K562 (cell line): ENCODE results near the gene ARF1. TPM values are rescaled to one million over a fixed set of nuclear protein-coding genes. Genes with fewer than 3 reads are reported as not detected.

ENCODE experiments used
- ATAC-seq: fragments of 200-7000 bp; cut with Tn5 transposase; 3 replicates; pipeline ENCODE4 v1.9.1; 2020; ENCODE audit warnings: moderate library complexity
- BruUV-seq: library from RNA; stranded (reverse); fragments of 400-500 nt; replicated peaks from 2 replicates; lab custom pipeline; 2021; lab: Mats Ljungman, UMichigan
- CTCF ChIA-PET: fragments of 300-600 bp; formaldehyde crosslinking; extraction: SDS; loops from one replicate; lab custom pipeline; 2021; ENCODE audit warnings: low intra/inter-chr PET ratio; lab: Yijun Ruan, JAX
- POLR2A ChIA-PET: fragments of 300-600, 350-650 bp; sonication (Branson Sonifier 250); formaldehyde crosslinking; extraction: SDS; loops from one replicate; lab custom pipeline; 2021; ENCODE audit warnings: antibody characterized with exemption, inconsistent platforms; lab: Yijun Ruan, JAX
- DNase-seq, 4 experiments: peaks; one replicate each; pipeline versions ENCODE4 v3.0.0 to v3.0.0-alpha.2; 2011 to 2018; ENCODE audit warnings: low spot score in 3 of 4, mixed read lengths in 3 of 4; ENCODE audit errors: extremely low read depth in 1 of 4
- FAIRE-seq: peaks from 2 replicates; lab custom pipeline; 2011; peaks lifted over from hg19 to GRCh38; lab: Jason Lieb, UNC
- H2AFZ ChIP-seq: 2 replicates; pipeline ENCODE4 v1.6.0; 2011; ENCODE audit warnings: low read depth, low read length, control low read depth, inconsistent platforms
- H3K27ac ChIP-seq: fragments of 200-600 bp; 3 replicates; pipeline ENCODE4 v1.8.0; 2011; ENCODE audit warnings: low read depth, mild to moderate bottlenecking, control low read depth, inconsistent platforms, low read length, moderate library complexity, mixed read lengths; ENCODE audit errors: extremely low read depth
- H3K27me3 ChIP-seq, 2 experiments: fragments of 300-600 bp in 1 of 2; 2 replicates in 1 of 2; 3 replicates in 1 of 2; pipeline versions ENCODE4 v1.6.0 to v1.8.0; 2011; ENCODE audit warnings: inconsistent platforms in 2 of 2, low read length in 2 of 2, mild to moderate bottlenecking in 1 of 2, mixed read lengths in 1 of 2, moderate library complexity in 1 of 2; ENCODE audit not compliant: control insufficient read depth in 2 of 2, insufficient read depth in 2 of 2
- H3K36me3 ChIP-seq: fragments of 300-600 bp; 3 replicates; pipeline ENCODE4 v1.8.0; 2011; ENCODE audit warnings: mild to moderate bottlenecking, low read length, inconsistent platforms; ENCODE audit not compliant: control insufficient read depth, insufficient read depth
- H3K4me1 ChIP-seq, 2 experiments: fragments of 200-600 bp in 1 of 2; replicated peaks in 1 of 2; 2 replicates in 1 of 2; 3 replicates in 1 of 2; pipeline versions ENCODE4 v1.5.1 to v1.8.0; 2011; ENCODE audit warnings: inconsistent platforms in 2 of 2, low read length in 2 of 2, mild to moderate bottlenecking in 1 of 2, mixed read lengths in 1 of 2, moderate library complexity in 1 of 2; ENCODE audit not compliant: control insufficient read depth in 2 of 2, insufficient read depth in 2 of 2
- H3K4me2 ChIP-seq: 2 replicates; pipeline ENCODE4 v1.6.1; 2011; ENCODE audit warnings: low read length, control low read depth, inconsistent platforms, mixed read lengths; ENCODE audit not compliant: insufficient read depth
- H3K4me3 ChIP-seq: fragments of 200-600 bp; sonication (generic), shearing (Covaris generic); 2 replicates; pipeline ENCODE4 v1.5.1; 2016; ENCODE audit warnings: control low read depth, inconsistent platforms
- H3K79me2 ChIP-seq: fragments of 200-600 bp; 3 replicates; pipeline ENCODE4 v1.8.0; 2011; ENCODE audit warnings: low read length, inconsistent platforms; ENCODE audit not compliant: control insufficient read depth, insufficient read depth
- H3K9ac ChIP-seq, 2 experiments: 2 replicates each; pipeline versions ENCODE4 v1.6.0 to v1.6.1; 2011; ENCODE audit warnings: low read depth in 2 of 2, low read length in 2 of 2, control low read depth in 1 of 2, inconsistent platforms in 1 of 2, mild to moderate bottlenecking in 1 of 2, mixed read lengths in 1 of 2; ENCODE audit not compliant: insufficient read depth in 1 of 2
- H3K9me1 ChIP-seq: one replicate; pipeline ENCODE4 v1.6.0; 2011; ENCODE audit warnings: inconsistent platforms, mild to moderate bottlenecking, low read length, moderate library complexity; ENCODE audit not compliant: control insufficient read depth, insufficient read depth
- H3K9me3 ChIP-seq: replicated peaks from 2 replicates; pipeline ENCODE4 v1.5.1; 2011; ENCODE audit warnings: low read depth, low read length, inconsistent platforms; ENCODE audit not compliant: control insufficient read depth, insufficient read depth
- H4K20me1 ChIP-seq: replicated peaks from 2 replicates; pipeline ENCODE4 v1.6.1; 2011; ENCODE audit warnings: low read length, inconsistent platforms, mixed read lengths; ENCODE audit not compliant: control insufficient read depth, insufficient read depth
- C11orf30 ChIP-seq: fragments of 450-650 bp; IDR thresholded peaks from 2 replicates; pipeline ENCODE4 v1.6.1; 2016; ENCODE audit warnings: low read depth, mild to moderate bottlenecking
- ELF4 ChIP-seq: fragments of 450-650 bp; formaldehyde crosslinking; IDR thresholded peaks from 2 replicates; pipeline ENCODE4 v1.4.0; 2022; ENCODE audit warnings: missing genetic modification characterization
- FOSL1 ChIP-seq: fragments of 200-800 bp; sonication (Bioruptor generic); conservative IDR thresholded peaks from 2 replicates; pipeline ENCODE4 v1.6.1; 2016; ENCODE audit warnings: missing genetic modification characterization, missing compliant biosample characterization
- GTF2A2 ChIP-seq: IDR thresholded peaks from 2 replicates; pipeline ENCODE4 v1.6.1; 2016; ENCODE audit warnings: mild to moderate bottlenecking, missing genetic modification characterization, missing compliant biosample characterization
- MCM5 ChIP-seq: fragments of 450-650 bp; IDR thresholded peaks from 2 replicates; pipeline ENCODE4 v1.6.1; 2016; ENCODE audit warnings: low read depth
- NKRF ChIP-seq: fragments of 450-650 bp; IDR thresholded peaks from 2 replicates; pipeline ENCODE4 v1.6.1; 2016; ENCODE audit warnings: borderline replicate concordance
- POLR2AphosphoS5 ChIP-seq: IDR thresholded peaks from 2 replicates; pipeline ENCODE4 v1.6.1; 2011; ENCODE audit warnings: mild to moderate bottlenecking, low read depth, low read length, moderate library complexity; ENCODE audit not compliant: control insufficient read depth, insufficient read depth
- RBBP5 ChIP-seq: fragments of 200-600 bp; sonication (generic); IDR thresholded peaks from 2 replicates; pipeline ENCODE4 v1.6.1; 2012; ENCODE audit warnings: borderline replicate concordance, mild to moderate bottlenecking, low read length, control low read depth, inconsistent platforms; ENCODE audit not compliant: insufficient read depth, poor library complexity, severe bottlenecking
- RBM22 ChIP-seq: fragments of 200-400 bp; formaldehyde crosslinking; IDR thresholded peaks from 2 replicates; pipeline ENCODE4 v1.6.1; 2018; ENCODE audit warnings: low read length, low read depth; ENCODE audit not compliant: poor library complexity, severe bottlenecking
- SAFB2 ChIP-seq: fragments of 200-400 bp; formaldehyde crosslinking; IDR thresholded peaks from 2 replicates; pipeline ENCODE4 v1.6.1; 2018; ENCODE audit warnings: borderline replicate concordance, low read length, low read depth, moderate library complexity; ENCODE audit not compliant: severe bottlenecking
- SMAD2 ChIP-seq: fragments of 150-350 bp; IDR thresholded peaks from 2 replicates; pipeline ENCODE4 v1.6.1; 2014; ENCODE audit warnings: low read depth, mild to moderate bottlenecking, low read length
- SP2 ChIP-seq: IDR thresholded peaks from 2 replicates; pipeline ENCODE4 v1.6.1; 2011; ENCODE audit warnings: mild to moderate bottlenecking, low read depth, low read length, moderate library complexity; ENCODE audit not compliant: poor library complexity, severe bottlenecking; ENCODE audit errors: extremely low read depth
- STAT5B ChIP-seq: fragments of 250-450 bp; sonication (Bioruptor Pico); IDR thresholded peaks from 2 replicates; pipeline ENCODE4 v1.8.0; 2021; ENCODE audit warnings: mild to moderate bottlenecking, inconsistent platforms
- TFAP4 ChIP-seq: sonication (generic); formaldehyde crosslinking; IDR thresholded peaks from 2 replicates; pipeline ENCODE4 v1.8.0; 2022; ENCODE audit warnings: missing genetic modification reagents, mild to moderate bottlenecking, moderate library complexity, borderline replicate concordance
- ZFPM2 ChIP-seq: fragments of 250-450 bp; sonication (Bioruptor Pico); IDR thresholded peaks from 2 replicates; pipeline ENCODE4 v1.5.1; 2022; ENCODE audit warnings: mild to moderate bottlenecking
- ZNF507 ChIP-seq: conservative IDR thresholded peaks from 2 replicates; pipeline ENCODE4 v1.6.1; 2017; ENCODE audit warnings: missing genetic modification characterization, missing compliant biosample characterization
- ZNF583 ChIP-seq: fragments of 250-450 bp; sonication (Bioruptor Pico); IDR thresholded peaks from 2 replicates; pipeline ENCODE4 v1.4.0; 2020
- WGBS: fragments of 100-300 bp; shearing (Covaris generic); methylation state at CpG from one replicate; pipeline ENCODE4 v1.1.6; 2016; ENCODE audit warnings: low coverage, mixed read lengths; ENCODE audit not compliant: insufficient coverage; ENCODE audit errors: missing lambda C conversion rate; 5-methylcytosine and 5-hydroxymethylcytosine counted together
- in situ Hi-C: fragments of 300-500 bp; cut with MboI; formaldehyde crosslinking; loops from 4 replicates; pipeline ENCODE4 v1.15.0; 2018; ENCODE audit warnings: inconsistent platforms, mixed read lengths
- intact Hi-C: fragments of 100-400 bp; cut with micrococcal nuclease; formaldehyde crosslinking; loops from 2 replicates; pipeline ENCODE4 v1.14.2; 2022
- polyA plus RNA-seq, 8 experiments: library from polyadenylated mRNA; depleted of rRNA in 4 of 8; stranded (reverse) in 5 of 8; unstranded in 3 of 8; fragments of >200 nt; fragmentation: Nextera tagmentation in 2 of 8; fragmentation: Illumina TruSeq in 1 of 8; extraction: Ambion mirVana in 2 of 8; extraction: Trizol in 1 of 8; gene quantifications; 2 replicates each; pipeline versions ENCODE4 v1.2.1 to v1.2.3, GENCODE V29; 2011 to 2014; ENCODE audit warnings: inconsistent platforms in 1 of 8, missing spikeins in 1 of 8
- total RNA-seq, 7 experiments: library from RNA; depleted of rRNA in 6 of 7; stranded (reverse); fragments of >200 nt in 6 of 7; fragmentation: Illumina TruSeq in 2 of 7; extraction: Trizol in 2 of 7; gene quantifications; 2 replicates each; pipeline versions ENCODE4 v1.2.1 to v1.2.3, GENCODE V29; 2011 to 2021; ENCODE audit warnings: low replicate concordance in 1 of 7

ARF1 gene
- total and polyA plus RNA-seq, 9 of the 15 experiments (the other 6 are each of a cell fraction or from before 2014, with no cell fraction given), result 69.8 to 593 (median 325) TPM

GRCh38 chr1:228099331-228099732, 16.8 kb downstream of the ARF1 start (continued):
- TF ChIP-seq POLR2AphosphoS5 (peak; percentile 48; the same call in 1 of the 2 replicates), GTF2A2 (tag) (no peak), STAT5B (CRISPR knock-in tag) (no peak), ZFPM2 (0 out of 2 replicates have a peak, but pooled peaks have one; percentile 59), ELF4 (CRISPR knock-in tag) (peak; percentile 28; the same call in 1 of the 2 replicates), RBBP5 (no peak)
- TF ChIP-seq, all 486 proteins: peak for 8

- peaks cover 3% of the 10 kb centered on the region for H3K9me1 ChIP-seq
- DNase-seq, result peak in 2 of 4 experiments; percentile 18 to 42
- intact Hi-C loops, result loop anchor here (2.0 kb wide), 1 partner anchor 16 kb away; no protein-coding TSS in a partner anchor
- H3K4me2 ChIP-seq, result no peak overlapping the region
- H3K4me3 ChIP-seq, result no peak overlapping the region
- in situ Hi-C loops, result no loop called here
- peak; percentile 23 for FAIRE-seq
- peaks cover 15 to 64% of the 10 kb centered on the region in 2 experiments for H3K4me1 ChIP-seq
- H3K9me3 ChIP-seq, result peaks cover 5% of the 10 kb centered on the region; the same call in 1 of the 2 replicates
- no peak overlapping the region for H2AFZ ChIP-seq
- H3K27ac ChIP-seq, result 0 out of 3 replicates have a peak overlapping the region, but pooled peaks have one; percentile 3
- 72% methylated on average over 12 of the region's 12 CpGs for WGBS
- peak overlapping the region in 1 of 2 experiments; percentile 98; a peak in 2 of 4 replicates for H3K9ac ChIP-seq
- H3K79me2 ChIP-seq, result peaks cover 57% of the 10 kb centered on the region
- H3K27me3 ChIP-seq, result no peaks in the 10 kb centered on the region
- H3K36me3 ChIP-seq, result peaks cover 64% of the 10 kb centered on the region
- ChIA-PET CTCF (no interaction called here), POLR2A (interaction anchor here (0.6 to 6.0 kb wide), 7 partner anchors 9 to 129 kb away, joined by 3 to 92 read pairs (median 7); partner anchors contain the start of genes GJC2 and MRPL55)
- BruUV-seq, result TSS peak; percentile 59
- no peak for ATAC-seq
- peaks cover 37% of the 10 kb centered on the region for H4K20me1 ChIP-seq
- TF ChIP-seq SP2, result no peak
- no peak for TF ChIP-seq SMAD2
- TF ChIP-seq NKRF, result no peak
- no peak for TF ChIP-seq MCM5
- TF ChIP-seq FOSL1, result no peak
- TF ChIP-seq SAFB2, result no peak
- no peak for TF ChIP-seq C11orf30
- TF ChIP-seq TFAP4 (CRISPR knock-in tag), result peak; percentile 26; the same call in 1 of the 2 replicates
- TF ChIP-seq RBM22, result peak; percentile 57
- TF ChIP-seq ZNF507 (tag), result no peak
- TF ChIP-seq ZNF583, result 0 out of 2 replicates have a peak, but pooled peaks have one; percentile 28
Measured at GRCh38 chr1:228100822-228101613, 18.5 kb downstream of the ARF1 start.
